Coronary artery (tissue), 2 donors: ENCODE measurements around the gene ELAVL3.

Experiments
- DNase-seq: peaks from one replicate; pipeline ENCODE4 v3.0.0-alpha.2; 2017; ENCODE audit warnings: low spot score
- H3K27ac ChIP-seq, 2 donors: fragments of 200-600 bp; sonication (generic); one replicate each; pipeline ENCODE4 v1.5.1; 2016 to 2019
- H3K4me3 ChIP-seq: fragments of 200-600 bp; sonication (generic); 2 replicates; pipeline ENCODE4 v1.5.1; 2016; ENCODE audit warnings: mild to moderate bottlenecking, moderate library complexity
- CTCF ChIP-seq: fragments of 200-600 bp; sonication (generic); IDR thresholded peaks from one replicate; pipeline ENCODE4 v1.5.1; 2019; ENCODE audit warnings: antibody characterized with exemption

Gene ELAVL3

GRCh38 chr19:11420429-11421370 is 60.1 kb downstream of the ELAVL3 start:
- Histone ChIP-seq H3K27ac (peak overlapping the region; percentile 69 to 89), H3K4me3 (peak overlapping the region; percentile 76)
- no peak for DNase-seq
- TF ChIP-seq CTCF: no peak

GRCh38 chr19:11418549-11419506 is 62.0 kb downstream of the ELAVL3 start, which contains the start of gene RGL3:
Gene RGL3, minus strand, starts transcription at chr19:11419314. Its CDS starts 36 bp downstream, at chr19:11419278.
- Histone ChIP-seq H3K27ac (peak within 1 kb of the TSS; percentile 69 to 89), H3K4me3 (peak within 1 kb of the TSS; percentile 76)
- TF ChIP-seq CTCF: no peak
- DNase-seq: no peak

DNA sequence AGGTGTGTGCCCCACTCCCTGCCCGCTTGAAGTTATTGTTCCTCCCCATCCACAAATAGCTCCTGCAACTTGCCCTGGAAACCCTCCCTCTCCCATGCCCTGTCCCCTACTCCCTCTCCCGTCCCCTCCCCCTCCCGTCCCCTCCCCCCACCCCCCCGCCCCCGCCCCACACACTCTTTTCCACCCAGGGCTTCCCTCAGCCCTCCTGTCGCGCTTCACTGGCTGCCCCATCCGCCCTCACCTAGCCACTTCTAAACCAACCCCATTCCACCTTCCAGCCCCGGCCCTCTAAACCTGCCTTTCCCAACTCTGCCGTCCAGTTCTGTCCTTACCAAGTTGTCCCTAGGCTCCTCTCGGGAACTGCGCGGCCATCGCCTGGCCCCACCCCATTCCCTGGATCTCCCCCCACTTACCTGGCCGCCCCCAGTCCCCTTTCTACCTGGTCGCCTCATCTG is 62.7 kb downstream of the ELAVL3 start:
- H3K27ac ChIP-seq: peak overlapping the region; percentile 40 to 80
- no peak for TF ChIP-seq CTCF
- peak overlapping the region; percentile 75 for H3K4me3 ChIP-seq
- no peak for DNase-seq

DNA sequence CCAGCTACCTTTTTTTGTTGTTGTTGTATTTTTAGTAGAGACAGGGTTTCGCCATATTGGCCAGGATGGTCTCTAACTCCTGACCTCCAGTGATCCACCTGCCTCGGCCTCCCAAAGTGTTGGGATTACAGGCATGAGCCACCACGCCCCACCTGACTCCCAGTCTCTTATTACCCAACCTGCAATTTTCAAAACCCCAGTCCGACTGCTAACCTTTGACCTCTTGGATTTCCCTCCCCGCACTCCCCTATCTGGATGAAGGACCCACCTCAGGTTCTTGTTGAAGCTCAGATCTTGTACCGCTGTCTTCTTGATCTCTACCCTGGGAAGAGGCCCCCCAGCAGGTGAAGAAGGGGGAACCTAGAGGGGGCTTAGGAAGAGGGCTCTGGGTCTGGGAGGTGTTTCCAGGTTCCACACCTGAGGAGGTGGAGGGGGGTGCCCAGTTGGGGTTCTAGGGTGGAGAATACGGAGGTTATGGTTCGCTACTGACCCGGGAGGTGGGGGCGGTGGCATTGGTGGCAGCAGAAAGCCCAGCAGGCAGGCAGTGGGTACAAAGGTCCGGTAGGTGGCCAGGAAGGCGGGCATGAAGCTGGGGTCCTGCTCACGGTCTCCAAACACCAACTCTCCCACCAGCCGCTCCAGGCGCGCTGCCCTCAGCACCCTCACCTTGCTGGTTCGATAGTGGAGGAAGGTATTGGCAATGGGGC is 64.3 kb downstream of the ELAVL3 start:
- TF ChIP-seq CTCF: no peak
- Histone ChIP-seq H3K4me3 (no peak overlapping the region), H3K27ac (no peak overlapping the region)
- no peak for DNase-seq

GRCh38 chr19:11414544-11414943 is 66.3 kb downstream of the ELAVL3 start:
- no peak for TF ChIP-seq CTCF
- H3K27ac ChIP-seq: no peak overlapping the region
- DNase-seq: no peak
- H3K4me3 ChIP-seq: no peak overlapping the region

GRCh38 chr19:11410682-11411081 is 70.2 kb downstream of the ELAVL3 start:
- no peak overlapping the region for H3K27ac ChIP-seq
- no peak for TF ChIP-seq CTCF
- no peak overlapping the region for H3K4me3 ChIP-seq
- no peak for DNase-seq
